B cell (primary cell): Measurements from ENCODE around the gene ZBP1.

Experiments used
- CTCF ChIP-seq: fragments of 200-600 bp; IDR thresholded peaks from one replicate; pipeline ENCODE4 v1.8.0; 2022; ENCODE audit warnings: antibody characterized with exemption, mild to moderate bottlenecking
- EZH2 ChIP-seq: IDR thresholded peaks from 2 replicates; pipeline ENCODE4 v1.6.1; 2012; ENCODE audit warnings: borderline replicate concordance, low read depth, mild to moderate bottlenecking, moderate library complexity, low read length; ENCODE audit not compliant: insufficient read depth, poor library complexity, severe bottlenecking

- no peak for TF ChIP-seq CTCF
- TF ChIP-seq EZH2 = no peak
Observed at GRCh38 chr20:57600320-57601210, 19.7 kb downstream of the ZBP1 start.
